HepG2 (cell line): Measurements from ENCODE around the gene RASL12. TPM values are rescaled to one million over a fixed set of nuclear protein-coding genes. Genes with fewer than 3 reads are reported as not detected.

Experiments used
- polyA plus RNA-seq, 8 experiments: library from polyadenylated mRNA; depleted of rRNA in 3 of 8; stranded (reverse) in 7 of 8; unstranded in 1 of 8; fragments of >200 nt; fragmentation: Illumina TruSeq in 4 of 8; extraction: Trizol in 4 of 8; gene quantifications; 2 replicates each; pipeline versions ENCODE4 v1.2.1 to v1.2.3, GENCODE V29; 2011 to 2016; ENCODE audit warnings: low read depth in 4 of 8, missing spikeins in 1 of 8, mixed read lengths in 1 of 8; ENCODE audit not compliant: insufficient read depth in 1 of 8
- small RNA-seq, 3 experiments: library from RNA; depleted of rRNA; stranded (forward); fragments of <200 nt; gene quantifications; one replicate each; pipeline ENCODE3, GENCODE V24; 2012; ENCODE audit warnings: low read depth in 2 of 3, low replicate concordance in 1 of 3; ENCODE audit not compliant: insufficient read length in 3 of 3, insufficient read depth in 2 of 3
- total RNA-seq, 5 experiments: library from RNA; depleted of rRNA; stranded (reverse); fragments of >200 nt; fragmentation: Illumina TruSeq; extraction: Trizol; gene quantifications; 2 replicates each; pipeline ENCODE4 v1.2.3, GENCODE V29; 2016; ENCODE audit warnings: low read depth in 1 of 5

RASL12 gene
- total and polyA plus RNA-seq, 2 of the 13 experiments (the other 11 are each of a cell fraction or from before 2014, with no cell fraction given): 0.16 to 0.55 TPM

Small RNA genes within 50 kb of the gene (small RNA-seq; reads per million reads assigned to genes)
- gene AC013553.1: 0 reads per million in 3 experiments

Other genes starting within 250 kb of the RASL12 start
- 8.3 and 19.7 TPM in 2 replicates for gene PIF1, start 242.3 kb downstream of the RASL12 start, total RNA-seq (2016; rRNA removed; fragmentation: Illumina TruSeq; extraction: Trizol)
- gene PIF1, start 242.3 kb downstream of the RASL12 start, polyA plus RNA-seq (2011; rRNA removed): 14.0 and 18.5 TPM in 2 replicates
- 3.1 and 3.8 TPM in 2 replicates for gene PLEKHO2, start 226.1 kb downstream of the RASL12 start, total RNA-seq (2016; rRNA removed; fragmentation: Illumina TruSeq; extraction: Trizol)
- 4.8 and 5.1 TPM in 2 replicates for gene PLEKHO2, start 226.1 kb downstream of the RASL12 start, polyA plus RNA-seq (2011; rRNA removed)
- 0.11 TPM in 2 replicates for gene ANKDD1A, start 156.1 kb downstream of the RASL12 start, total RNA-seq (2016; rRNA removed; fragmentation: Illumina TruSeq; extraction: Trizol)
- 0.17 and 0.48 TPM in 2 replicates for gene ANKDD1A, start 156.1 kb downstream of the RASL12 start, polyA plus RNA-seq (2011; rRNA removed)
- 42.4 and 53.0 TPM in 2 replicates for gene SPG21, start 78.1 kb downstream of the RASL12 start, total RNA-seq (2016; rRNA removed; fragmentation: Illumina TruSeq; extraction: Trizol)
- 29.1 and 36.7 TPM in 2 replicates for gene SPG21, start 78.1 kb downstream of the RASL12 start, polyA plus RNA-seq (2011; rRNA removed)
- gene MTFMT, start 38.4 kb downstream of the RASL12 start, total RNA-seq (2016; rRNA removed; fragmentation: Illumina TruSeq; extraction: Trizol): 23.2 and 27.9 TPM in 2 replicates
- 8.9 and 9.9 TPM in 2 replicates for gene MTFMT, start 38.4 kb downstream of the RASL12 start, polyA plus RNA-seq (2011; rRNA removed)
- gene SLC51B, start 22.6 kb downstream of the RASL12 start, total RNA-seq (2016; rRNA removed; fragmentation: Illumina TruSeq; extraction: Trizol): 14.4 and 17.1 TPM in 2 replicates
- 12.0 and 14.9 TPM in 2 replicates for gene SLC51B, start 22.6 kb downstream of the RASL12 start, polyA plus RNA-seq (2011; rRNA removed)
- gene KBTBD13, start 8.8 kb upstream of the RASL12 start, total RNA-seq (2016; rRNA removed; fragmentation: Illumina TruSeq; extraction: Trizol): not detected in 2 replicates
- gene KBTBD13, start 8.8 kb upstream of the RASL12 start, polyA plus RNA-seq (2011; rRNA removed): not detected in 2 replicates
- 0.13 and 0.86 TPM in 2 replicates for gene UBAP1L, start 47.2 kb upstream of the RASL12 start, total RNA-seq (2016; rRNA removed; fragmentation: Illumina TruSeq; extraction: Trizol)
- gene UBAP1L, start 47.2 kb upstream of the RASL12 start, polyA plus RNA-seq (2011; rRNA removed): 1.4 and 1.7 TPM in 2 replicates
- 14.7 and 15.8 TPM in 2 replicates for gene PDCD7, start 65.8 kb upstream of the RASL12 start, total RNA-seq (2016; rRNA removed; fragmentation: Illumina TruSeq; extraction: Trizol)
- gene PDCD7, start 65.8 kb upstream of the RASL12 start, polyA plus RNA-seq (2011; rRNA removed): 10.1 TPM in 2 replicates
- 61.3 and 100 TPM in 2 replicates for gene CLPX, start 117.4 kb upstream of the RASL12 start, total RNA-seq (2016; rRNA removed; fragmentation: Illumina TruSeq; extraction: Trizol)
- gene CLPX, start 117.4 kb upstream of the RASL12 start, polyA plus RNA-seq (2011; rRNA removed): 26.9 and 33.9 TPM in 2 replicates
- not detected in 2 replicates for gene CILP, start 143.5 kb upstream of the RASL12 start, total RNA-seq (2016; rRNA removed; fragmentation: Illumina TruSeq; extraction: Trizol)
- gene CILP, start 143.5 kb upstream of the RASL12 start, polyA plus RNA-seq (2011; rRNA removed): 0.03 and 0.08 TPM in 2 replicates
- 6.7 and 6.8 TPM in 2 replicates for gene PARP16, start 218.9 kb upstream of the RASL12 start, total RNA-seq (2016; rRNA removed; fragmentation: Illumina TruSeq; extraction: Trizol)
- 7.6 and 8.3 TPM in 2 replicates for gene PARP16, start 218.9 kb upstream of the RASL12 start, polyA plus RNA-seq (2011; rRNA removed)
- gene RNU5A-1, start 228.1 kb upstream of the RASL12 start, total RNA-seq (2016; rRNA removed; fragmentation: Illumina TruSeq; extraction: Trizol): 292 and 3,645 TPM in 2 replicates
- not detected in 2 replicates for gene RNU5A-1, start 228.1 kb upstream of the RASL12 start, polyA plus RNA-seq (2011; rRNA removed)
- 417 and 1,646 TPM in 2 replicates for gene RNU5B-1, start 236.7 kb upstream of the RASL12 start, total RNA-seq (2016; rRNA removed; fragmentation: Illumina TruSeq; extraction: Trizol)
- gene RNU5B-1, start 236.7 kb upstream of the RASL12 start, polyA plus RNA-seq (2011; rRNA removed): not detected in 2 replicates